SK-N-MC (cell line): ENCODE measurements around the gene PLA2G4E.

Experiments
- EZH2 ChIP-seq: fragments of 200-600 bp; sonication (generic); IDR thresholded peaks from one replicate; pipeline ENCODE4 v1.6.1; 2017; ENCODE audit warnings: antibody characterized with exemption
- FOXP2 ChIP-seq: optimal IDR thresholded peaks from 2 replicates; pipeline ENCODE3; 2011; ENCODE audit warnings: mild to moderate bottlenecking, moderate library complexity; ENCODE audit not compliant: insufficient read depth; ENCODE audit errors: extremely low read length, control extremely low read depth
- POLR2AphosphoS5 ChIP-seq: IDR thresholded peaks from 2 replicates; pipeline ENCODE4 v1.6.1; 2012; ENCODE audit warnings: mild to moderate bottlenecking, low read depth, low read length, borderline replicate concordance

- TF ChIP-seq EZH2: no peak
- no peak for TF ChIP-seq POLR2AphosphoS5
- no peak for TF ChIP-seq FOXP2
Measured at GRCh38 chr15:41983621-41984571, 36.9 kb downstream of the PLA2G4E start.
